A673 (cell line): Measurements from ENCODE around the gene RNF144B. TPM values are rescaled to one million over a fixed set of nuclear protein-coding genes. Genes with fewer than 3 reads are reported as not detected.

ENCODE experiments used
- BruUV-seq: library from RNA; stranded (reverse); fragments of 400-500 nt; replicated peaks from 2 replicates; lab custom pipeline; 2021; lab: Mats Ljungman, UMichigan
- CTCF ChIA-PET: fragments of 300-600 bp; sonication (Branson Sonifier 250); formaldehyde crosslinking; loops from one replicate; lab custom pipeline; 2022; ENCODE audit warnings: antibody characterized with exemption; lab: Charles Lee
- POLR2A ChIA-PET: fragments of 300-600 bp; sonication (Branson Sonifier 250); formaldehyde crosslinking; loops from one replicate; lab custom pipeline; 2022; ENCODE audit warnings: antibody characterized with exemption; ENCODE audit not compliant: low non-redundant PET; lab: Charles Lee
- DNase-seq: peaks from one replicate; pipeline ENCODE4 v3.0.0-alpha.2; 2015; ENCODE audit warnings: low spot score
- H3K27ac ChIP-seq: fragments of 200-600 bp; sonication (generic); 2 replicates; pipeline ENCODE4 v1.5.1; 2016; ENCODE audit warnings: mixed run types, low read depth, mild to moderate bottlenecking, mixed read lengths, antibody characterized with exemption, low read length; ENCODE audit not compliant: poor library complexity, severe bottlenecking
- H3K27me3 ChIP-seq: fragments of 200-600 bp; sonication (generic); replicated peaks from 2 replicates; pipeline ENCODE4 v1.6.1; 2017; ENCODE audit warnings: mixed run types, low read depth, mild to moderate bottlenecking, mixed read lengths, antibody characterized with exemption, low read length; ENCODE audit not compliant: insufficient read depth, poor library complexity
- H3K36me3 ChIP-seq: fragments of 200-600 bp; sonication (generic); 2 replicates; pipeline ENCODE4 v1.6.1; 2016; ENCODE audit warnings: mixed run types, mild to moderate bottlenecking, mixed read lengths, antibody characterized with exemption, low read length; ENCODE audit not compliant: insufficient read depth, poor library complexity, severe bottlenecking
- H3K4me1 ChIP-seq: fragments of 200-600 bp; sonication (generic); 2 replicates; pipeline ENCODE4 v1.6.1; 2017; ENCODE audit warnings: mixed run types, mild to moderate bottlenecking, mixed read lengths, antibody characterized with exemption, low read length; ENCODE audit not compliant: insufficient read depth, poor library complexity, severe bottlenecking
- H3K4me3 ChIP-seq: fragments of 200-600 bp; sonication (generic); 2 replicates; pipeline ENCODE4 v1.5.1; 2016; ENCODE audit warnings: low read depth, mixed run types, mild to moderate bottlenecking, mixed read lengths, low read length; ENCODE audit not compliant: poor library complexity, severe bottlenecking
- H3K9me3 ChIP-seq: fragments of 200-600 bp; sonication (generic); 2 replicates; pipeline ENCODE4 v1.6.1; 2016; ENCODE audit warnings: mixed run types, low read depth, mild to moderate bottlenecking, mixed read lengths, antibody characterized with exemption, low read length; ENCODE audit not compliant: poor library complexity, severe bottlenecking
- CTCF ChIP-seq: fragments of 300-800, 200-600 bp; sonication (generic); conservative IDR thresholded peaks from 2 replicates; pipeline ENCODE4 v1.5.1; 2017; ENCODE audit warnings: low read depth, mild to moderate bottlenecking, antibody characterized with exemption, low read length, moderate library complexity, mixed read lengths
- EZH2 ChIP-seq: fragments of 200-600 bp; sonication (generic); IDR thresholded peaks from 2 replicates; pipeline ENCODE4 v1.6.1; 2017; ENCODE audit warnings: borderline replicate concordance, low read depth, mild to moderate bottlenecking, mixed read lengths, antibody characterized with exemption, low read length; ENCODE audit not compliant: poor library complexity, severe bottlenecking
- intact Hi-C: fragments of 100-400 bp; cut with micrococcal nuclease; formaldehyde crosslinking; loops from one replicate; pipeline ENCODE4 v1.10.0; 2022; ENCODE audit not compliant: unreplicated experiment
- total RNA-seq: library from RNA; stranded (reverse); gene quantifications from 2 replicates; pipeline ENCODE4 v1.2.3, GENCODE V29; 2021

Gene RNF144B
- total RNA-seq, 1 experiment from 2014 or later, result 0.82 TPM

GRCh38 chr6:18347866-18348265 is 39.3 kb upstream of the RNF144B start:
- TF ChIP-seq EZH2 (no peak), CTCF (no peak)
- H3K4me3 ChIP-seq, result no peak overlapping the region
- no TSS peak for BruUV-seq
- no peak overlapping the region for H3K27ac ChIP-seq
- DNase-seq, result no peak
- H3K27me3 ChIP-seq, result no peaks in the 10 kb centered on the region
- no peaks in the 10 kb centered on the region for H3K4me1 ChIP-seq
- POLR2A ChIA-PET, result no interaction called here
- no peaks in the 10 kb centered on the region for H3K9me3 ChIP-seq
- intact Hi-C loops, result no loop called here
- no peaks in the 10 kb centered on the region for H3K36me3 ChIP-seq
- CTCF ChIA-PET, result no interaction called here

GRCh38 chr6:18349386-18349785 is 37.8 kb upstream of the RNF144B start:
- Histone ChIP-seq H3K9me3 (no peaks in the 10 kb centered on the region), H3K4me3 (no peak overlapping the region), H3K4me1 (no peaks in the 10 kb centered on the region), H3K27me3 (no peaks in the 10 kb centered on the region), H3K27ac (no peak overlapping the region), H3K36me3 (no peaks in the 10 kb centered on the region)
- DNase-seq, result no peak
- TF ChIP-seq EZH2 (no peak), CTCF (no peak)
- POLR2A ChIA-PET, result no interaction called here
- no TSS peak for BruUV-seq
- CTCF ChIA-PET, result interaction anchor here (0.6 kb wide), 1 partner anchor 154 kb away, joined by 3 read pairs; no protein-coding TSS in a partner anchor
- intact Hi-C loops, result no loop called here

- intact Hi-C loops, result no loop called here
- BruUV-seq, result no TSS peak
- Histone ChIP-seq H3K4me1 (no peaks in the 10 kb centered on the region), H3K36me3 (no peaks in the 10 kb centered on the region), H3K27me3 (no peaks in the 10 kb centered on the region), H3K27ac (no peak overlapping the region), H3K4me3 (no peak overlapping the region), H3K9me3 (no peaks in the 10 kb centered on the region)
- no peak for DNase-seq
- ChIA-PET POLR2A (no interaction called here), CTCF (no interaction called here)
- TF ChIP-seq EZH2 (no peak), CTCF (no peak)
Observed at GRCh38 chr6:18350271-18350670, 36.9 kb upstream of the RNF144B start.
